A673 (cell line): ENCODE results near the gene TMA16. TPM values are rescaled to one million over a fixed set of nuclear protein-coding genes. Genes with fewer than 3 reads are reported as not detected.
"Not testable (repeated sequence)": the region's sequence is repeated elsewhere in the genome, so short reads cannot be mapped to it uniquely, and the experiment has no call there.

Experiments used
- Bru-seq: library from RNA; stranded (reverse); fragments of 400-500 nt; gene quantifications from one replicate; lab custom pipeline; 2021; lab: Mats Ljungman, UMichigan
- BruChase-seq, 2 experiments: library from RNA; stranded (reverse); fragments of 400-500 nt; gene quantifications; one replicate each; lab custom pipeline; 2021; lab: Mats Ljungman, UMichigan
- BruUV-seq: library from RNA; stranded (reverse); fragments of 400-500 nt; replicated peaks from 2 replicates; lab custom pipeline; 2021; lab: Mats Ljungman, UMichigan
- CTCF ChIA-PET: fragments of 300-600 bp; sonication (Branson Sonifier 250); formaldehyde crosslinking; loops from one replicate; lab custom pipeline; 2022; ENCODE audit warnings: antibody characterized with exemption; lab: Charles Lee
- POLR2A ChIA-PET: fragments of 300-600 bp; sonication (Branson Sonifier 250); formaldehyde crosslinking; loops from one replicate; lab custom pipeline; 2022; ENCODE audit warnings: antibody characterized with exemption; ENCODE audit not compliant: low non-redundant PET; lab: Charles Lee
- DNase-seq: peaks from one replicate; pipeline ENCODE4 v3.0.0-alpha.2; 2015; ENCODE audit warnings: low spot score
- H3K27ac ChIP-seq: fragments of 200-600 bp; sonication (generic); 2 replicates; pipeline ENCODE4 v1.5.1; 2016; ENCODE audit warnings: mixed run types, low read depth, mild to moderate bottlenecking, mixed read lengths, antibody characterized with exemption, low read length; ENCODE audit not compliant: poor library complexity, severe bottlenecking
- H3K27me3 ChIP-seq: fragments of 200-600 bp; sonication (generic); replicated peaks from 2 replicates; pipeline ENCODE4 v1.6.1; 2017; ENCODE audit warnings: mixed run types, low read depth, mild to moderate bottlenecking, mixed read lengths, antibody characterized with exemption, low read length; ENCODE audit not compliant: insufficient read depth, poor library complexity
- H3K36me3 ChIP-seq: fragments of 200-600 bp; sonication (generic); 2 replicates; pipeline ENCODE4 v1.6.1; 2016; ENCODE audit warnings: mixed run types, mild to moderate bottlenecking, mixed read lengths, antibody characterized with exemption, low read length; ENCODE audit not compliant: insufficient read depth, poor library complexity, severe bottlenecking
- H3K4me1 ChIP-seq: fragments of 200-600 bp; sonication (generic); 2 replicates; pipeline ENCODE4 v1.6.1; 2017; ENCODE audit warnings: mixed run types, mild to moderate bottlenecking, mixed read lengths, antibody characterized with exemption, low read length; ENCODE audit not compliant: insufficient read depth, poor library complexity, severe bottlenecking
- H3K4me3 ChIP-seq: fragments of 200-600 bp; sonication (generic); 2 replicates; pipeline ENCODE4 v1.5.1; 2016; ENCODE audit warnings: low read depth, mixed run types, mild to moderate bottlenecking, mixed read lengths, low read length; ENCODE audit not compliant: poor library complexity, severe bottlenecking
- H3K9me3 ChIP-seq: fragments of 200-600 bp; sonication (generic); 2 replicates; pipeline ENCODE4 v1.6.1; 2016; ENCODE audit warnings: mixed run types, low read depth, mild to moderate bottlenecking, mixed read lengths, antibody characterized with exemption, low read length; ENCODE audit not compliant: poor library complexity, severe bottlenecking
- CTCF ChIP-seq: fragments of 300-800, 200-600 bp; sonication (generic); conservative IDR thresholded peaks from 2 replicates; pipeline ENCODE4 v1.5.1; 2017; ENCODE audit warnings: low read depth, mild to moderate bottlenecking, antibody characterized with exemption, low read length, moderate library complexity, mixed read lengths
- EZH2 ChIP-seq: fragments of 200-600 bp; sonication (generic); IDR thresholded peaks from 2 replicates; pipeline ENCODE4 v1.6.1; 2017; ENCODE audit warnings: borderline replicate concordance, low read depth, mild to moderate bottlenecking, mixed read lengths, antibody characterized with exemption, low read length; ENCODE audit not compliant: poor library complexity, severe bottlenecking
- intact Hi-C: fragments of 100-400 bp; cut with micrococcal nuclease; formaldehyde crosslinking; loops from one replicate; pipeline ENCODE4 v1.10.0; 2022; ENCODE audit not compliant: unreplicated experiment
- long read RNA-seq: library from polyadenylated mRNA; stranded (forward); transcript quantifications from one replicate; pipeline ENCODE4 v2.0.0, GENCODE V29; 2022
- total RNA-seq: library from RNA; stranded (reverse); gene quantifications from 2 replicates; pipeline ENCODE4 v1.2.3, GENCODE V29; 2021

The TMA16 gene
- total RNA-seq = 83.5 and 84.8 TPM in 2 replicates
- percentile 98 among the genes with signal in this experiment for Bru-seq, nascent RNA
- BruChase-seq, experiment 1, labeled RNA remaining after a 2-hour chase = percentile 94 among the genes with signal in this experiment
- percentile 86 among the genes with signal in this experiment for BruChase-seq, experiment 2, labeled RNA remaining after a 6-hour chase
- long read RNA-seq, transcript TMA16-201 (7 exons, 1,978 nt) = major isoform, 127 of 142 reads
- long read RNA-seq, partial matches to known transcripts = 4 of 142 reads
- long read RNA-seq, other reads (novel, unspliced or antisense) = 9 of 142 reads

GRCh38 chr4:163494360-163495241, at the start of gene TMA16:
TSS of gene TMA16 (plus strand) at chr4:163494690. CDS start at chr4:163494802, 112 bp downstream.
- ChIA-PET POLR2A (interaction anchor here (0.8 kb wide), 1 partner anchor 9 kb away, joined by 3 read pairs; no protein-coding TSS in a partner anchor), CTCF (interaction anchor here (0.6 kb wide), 2 partner anchors 55 to 512 kb away, joined by 7 to 12 read pairs; no protein-coding TSS in a partner anchor)
- Histone ChIP-seq H3K27me3 (no peaks in the 10 kb centered on the region), H3K4me3 (peak within 1 kb of the TSS; percentile 90), H3K9me3 (no peaks in the 10 kb centered on the region), H3K36me3 (peaks cover 5% of the 10 kb centered on the region), H3K27ac (peak within 1 kb of the TSS; percentile 98), H3K4me1 (peaks cover 3% of the 10 kb centered on the region)
- TF ChIP-seq EZH2 (no peak), CTCF (no peak)
- intact Hi-C loops = loop anchor here (2.0 to 5.0 kb wide), 3 partner anchors 102 to 518 kb away; partner anchors contain the start of gene NPY1R
- peak; percentile 97 for DNase-seq
- BruUV-seq = TSS peak; percentile 63

- POLR2A ChIA-PET, DNase-seq, H3K4me3 ChIP-seq, H3K27me3 ChIP-seq, H3K4me1 ChIP-seq, H3K27ac ChIP-seq, intact Hi-C loops, CTCF ChIA-PET, H3K9me3 ChIP-seq, H3K36me3 ChIP-seq, BruUV-seq: not testable (repeated sequence)
These were observed 47.5 kb upstream of the TMA16 start for GRCh38 chr4:163447023-163447422.

GRCh38 chr4:163447481-163447880, 47.0 kb upstream of the TMA16 start:
- TF ChIP-seq CTCF = no peak
- no peak for TF ChIP-seq EZH2
- no peaks in the 10 kb centered on the region for H3K27me3 ChIP-seq
- H3K4me3 ChIP-seq = no peak overlapping the region
- intact Hi-C loops = no loop called here
- BruUV-seq = no TSS peak
- H3K27ac ChIP-seq = no peak overlapping the region
- H3K4me1 ChIP-seq = peaks cover 3% of the 10 kb centered on the region
- H3K36me3 ChIP-seq = no peaks in the 10 kb centered on the region
- ChIA-PET CTCF (no interaction called here), POLR2A (no interaction called here)
- H3K9me3 ChIP-seq = no peaks in the 10 kb centered on the region
- DNase-seq = no peak
